ENCODE results near the gene MYLK. TPM values are rescaled to one million over a fixed set of nuclear protein-coding genes. Genes with fewer than 3 reads are reported as not detected.

The MYLK gene
- total RNA-seq, 4 donors from 2014 or later = 24.6 to 47.0 (median 39.2) TPM

DNA sequence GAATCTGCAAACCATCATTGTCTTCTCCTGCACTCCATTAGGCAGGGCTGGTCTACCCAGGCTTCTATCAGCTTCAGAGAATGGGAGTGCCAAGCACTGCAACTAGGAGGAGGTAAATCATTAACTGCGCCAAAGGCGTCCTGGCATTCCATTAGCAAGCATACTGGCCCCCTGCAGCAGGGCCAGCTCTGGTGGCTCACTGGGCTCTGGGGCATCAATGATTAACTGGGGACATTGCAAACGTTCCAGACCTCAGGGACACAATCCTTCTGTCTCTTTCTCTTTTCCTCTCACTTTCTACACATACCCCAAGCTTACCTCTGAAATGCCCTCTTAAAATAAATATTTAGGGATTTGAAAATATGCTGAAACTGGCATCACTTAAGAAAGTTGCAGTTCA, 129.0 kb downstream of the MYLK start:
- H3K36me3 ChIP-seq = no peaks in the 10 kb centered on the region
- no peak overlapping the region for H3K4me3 ChIP-seq
- no peak for DNase-seq (ENCODE audit: low spot score in 2 of 2)
- H3K4me1 ChIP-seq = peaks cover 28% of the 10 kb centered on the region
- no peaks in the 10 kb centered on the region for H3K27me3 ChIP-seq
- no peaks in the 10 kb centered on the region for H3K9me3 ChIP-seq
- no peak for TF ChIP-seq EP300 (IDR thresholded peaks at IDR 0.05)
- TF ChIP-seq, protein P1, sequence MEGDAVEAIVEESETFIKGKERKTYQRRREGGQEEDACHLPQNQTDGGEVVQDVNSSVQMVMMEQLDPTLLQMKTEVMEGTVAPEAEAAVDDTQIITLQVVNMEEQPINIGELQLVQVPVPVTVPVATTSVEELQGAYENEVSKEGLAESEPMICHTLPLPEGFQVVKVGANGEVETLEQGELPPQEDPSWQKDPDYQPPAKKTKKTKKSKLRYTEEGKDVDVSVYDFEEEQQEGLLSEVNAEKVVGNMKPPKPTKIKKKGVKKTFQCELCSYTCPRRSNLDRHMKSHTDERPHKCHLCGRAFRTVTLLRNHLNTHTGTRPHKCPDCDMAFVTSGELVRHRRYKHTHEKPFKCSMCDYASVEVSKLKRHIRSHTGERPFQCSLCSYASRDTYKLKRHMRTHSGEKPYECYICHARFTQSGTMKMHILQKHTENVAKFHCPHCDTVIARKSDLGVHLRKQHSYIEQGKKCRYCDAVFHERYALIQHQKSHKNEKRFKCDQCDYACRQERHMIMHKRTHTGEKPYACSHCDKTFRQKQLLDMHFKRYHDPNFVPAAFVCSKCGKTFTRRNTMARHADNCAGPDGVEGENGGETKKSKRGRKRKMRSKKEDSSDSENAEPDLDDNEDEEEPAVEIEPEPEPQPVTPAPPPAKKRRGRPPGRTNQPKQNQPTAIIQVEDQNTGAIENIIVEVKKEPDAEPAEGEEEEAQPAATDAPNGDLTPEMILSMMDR (IDR thresholded peaks at IDR 0.05) = no peak
- TF ChIP-seq POLR2A (IDR thresholded peaks at IDR 0.05) = no peak
- WGBS = 74% methylated on average over 3 of the region's 3 CpGs
- no peak overlapping the region for H3K27ac ChIP-seq

- peaks cover 19% of the 10 kb centered on the region for H3K4me1 ChIP-seq
- TF ChIP-seq POLR2AphosphoS5 (IDR thresholded peaks at IDR 0.05) = no peak
These were observed 130.8 kb downstream of the MYLK start for GRCh38 chr3:123753286-123753685.

DNA sequence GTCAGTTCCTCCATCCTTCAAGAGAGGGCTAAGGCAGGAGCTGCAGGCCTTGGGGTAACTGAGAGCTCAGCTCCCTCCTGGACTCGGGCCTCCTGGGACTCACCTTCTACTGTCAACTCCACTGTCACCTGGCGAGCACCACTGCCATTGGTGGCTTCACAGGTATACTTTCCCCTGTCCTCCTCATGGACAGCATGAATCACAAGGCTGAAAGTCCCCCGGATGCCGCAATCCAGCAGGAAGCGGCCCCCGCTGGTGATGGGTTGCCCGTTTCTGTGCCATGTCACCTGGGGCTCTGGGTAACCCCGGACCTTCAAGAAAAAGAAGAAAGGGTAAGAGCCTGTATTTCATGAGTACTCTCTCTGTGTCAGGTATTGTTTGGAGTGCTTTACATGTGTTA, 131.9 kb downstream of the MYLK start:
- peaks cover 11% of the 10 kb centered on the region for H3K4me1 ChIP-seq
- no peaks in the 10 kb centered on the region for H3K27me3 ChIP-seq
- no peak overlapping the region for H3K27ac ChIP-seq
- WGBS = 100% methylated on average over 8 of the region's 8 CpGs
- H3K9me3 ChIP-seq = no peaks in the 10 kb centered on the region
- no peaks in the 10 kb centered on the region for H3K36me3 ChIP-seq
- H3K4me3 ChIP-seq = no peak overlapping the region
- TF ChIP-seq POLR2A (IDR thresholded peaks at IDR 0.05) (no peak), POLR2AphosphoS5 (IDR thresholded peaks at IDR 0.05) (no peak), EP300 (IDR thresholded peaks at IDR 0.05) (no peak)
- TF ChIP-seq, protein P1 (IDR thresholded peaks at IDR 0.05) = no peak
- DNase-seq (ENCODE audit: low spot score in 2 of 2) = no peak

More at GRCh38 chr3:123753286-123753685, 130.8 kb downstream of the MYLK start:
- no peak for DNase-seq (ENCODE audit: low spot score in 2 of 2)
- no peak overlapping the region for H3K4me3 ChIP-seq
- no peaks in the 10 kb centered on the region for H3K36me3 ChIP-seq
- H3K27ac ChIP-seq = no peak overlapping the region
- H3K27me3 ChIP-seq = no peaks in the 10 kb centered on the region
- no peaks in the 10 kb centered on the region for H3K9me3 ChIP-seq

GRCh38 chr3:123751433-123751832, 132.7 kb downstream of the MYLK start:
- DNase-seq (ENCODE audit: low spot score in 2 of 2) = no peak
- Histone ChIP-seq H3K4me3 (no peak overlapping the region), H3K27ac (no peak overlapping the region), H3K36me3 (no peaks in the 10 kb centered on the region), H3K9me3 (no peaks in the 10 kb centered on the region), H3K27me3 (no peaks in the 10 kb centered on the region), H3K4me1 (peaks cover 3% of the 10 kb centered on the region)
- no peak for TF ChIP-seq EP300 (IDR thresholded peaks at IDR 0.05)
- WGBS = 80% methylated on average over 3 of the region's 3 CpGs

DNA sequence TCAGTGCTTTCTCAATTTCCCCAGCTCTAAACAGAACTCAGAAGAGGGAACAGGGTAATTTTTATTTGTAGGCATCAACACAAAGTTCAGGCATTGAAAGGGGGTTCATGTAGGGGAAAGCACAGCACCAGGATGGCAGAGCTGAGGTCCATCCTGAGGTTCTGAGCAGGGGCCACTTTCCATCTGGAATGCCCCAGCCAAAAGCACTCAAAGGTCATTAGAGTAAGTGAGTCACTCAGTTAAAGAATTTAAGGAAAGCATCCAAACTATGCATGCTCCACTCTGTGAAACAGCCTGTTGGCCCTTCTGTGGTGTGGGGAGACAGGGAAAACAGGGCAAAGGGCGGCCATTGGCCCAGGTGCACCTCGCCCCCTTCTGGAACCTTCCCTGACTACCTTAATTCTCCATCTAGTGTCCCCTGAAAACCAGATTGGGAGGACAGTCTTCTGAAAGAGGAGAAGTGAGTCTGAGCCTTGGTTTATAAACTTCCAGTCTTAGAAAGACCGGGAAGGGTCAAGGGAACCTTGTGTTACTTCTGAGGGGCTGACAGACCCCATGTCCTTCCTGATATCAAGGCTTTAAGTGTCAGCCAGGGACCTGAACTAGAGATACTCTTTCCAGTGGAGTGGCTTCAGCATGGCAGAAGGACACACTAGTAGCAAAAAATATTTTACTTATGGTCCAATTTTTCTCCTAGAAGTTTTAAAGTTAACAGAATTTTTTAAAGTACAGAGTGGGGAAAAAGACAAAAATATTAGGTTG, 133.3 kb downstream of the MYLK start:
- no peak for DNase-seq (ENCODE audit: low spot score in 2 of 2)
- Histone ChIP-seq H3K4me1 (no peaks in the 10 kb centered on the region), H3K27ac (no peak overlapping the region), H3K9me3 (no peaks in the 10 kb centered on the region), H3K36me3 (no peaks in the 10 kb centered on the region), H3K4me3 (no peak overlapping the region), H3K27me3 (no peaks in the 10 kb centered on the region)
- TF ChIP-seq, protein P1 (IDR thresholded peaks at IDR 0.05) = no peak
- TF ChIP-seq POLR2A (IDR thresholded peaks at IDR 0.05) (no peak), POLR2AphosphoS5 (IDR thresholded peaks at IDR 0.05) (no peak)
- 83% methylated on average over 3 of the region's 3 CpGs for WGBS

GRCh38 chr3:123750209-123750608, 133.9 kb downstream of the MYLK start:
- Histone ChIP-seq H3K4me1 (no peaks in the 10 kb centered on the region), H3K9me3 (no peaks in the 10 kb centered on the region), H3K27ac (no peak overlapping the region), H3K36me3 (no peaks in the 10 kb centered on the region), H3K27me3 (no peaks in the 10 kb centered on the region), H3K4me3 (no peak overlapping the region)
- DNase-seq (ENCODE audit: low spot score in 2 of 2) = no peak
- WGBS = 33% methylated on average over 1 of the region's 1 CpG
- TF ChIP-seq, protein P1 (IDR thresholded peaks at IDR 0.05) = no peak

Measured in suprapubic skin (tissue), 4 donors.